ENCODE data around the gene FGFRL1.
"Not testable (repeated sequence)": the region's sequence is repeated elsewhere in the genome, so short reads cannot be mapped to it uniquely, and the experiment has no call there.

FGFRL1 gene

GRCh38 chr4:997375-998071 is 13.9 kb upstream of the FGFRL1 start:
- no peak overlapping the region for H3K4me3 ChIP-seq (ENCODE audit: low read depth, low read length)
- TF ChIP-seq CTCF (IDR thresholded peaks at IDR 0.05; ENCODE audit: borderline replicate concordance, insufficient read depth, low read depth, low read length): no peak

- no peak overlapping the region for H3K4me3 ChIP-seq (ENCODE audit: low read depth, low read length)
- no peak for TF ChIP-seq CTCF (IDR thresholded peaks at IDR 0.05; ENCODE audit: borderline replicate concordance, insufficient read depth, low read depth, low read length)
These were observed 13.2 kb upstream of the FGFRL1 start for GRCh38 chr4:998096-998691.

GRCh38 chr4:999240-999863 is 12.1 kb upstream of the FGFRL1 start:
- not testable (repeated sequence) for H3K4me3 ChIP-seq (ENCODE audit: low read depth, low read length)

- no peak overlapping the region for H3K4me3 ChIP-seq (ENCODE audit: low read depth, low read length)
- no peak for TF ChIP-seq CTCF (IDR thresholded peaks at IDR 0.05; ENCODE audit: borderline replicate concordance, insufficient read depth, low read depth, low read length)
These were observed 11.5 kb upstream of the FGFRL1 start for GRCh38 chr4:999882-1000425.

GRCh38 chr4:1000686-1001260 is 10.7 kb upstream of the FGFRL1 start:
- no peak overlapping the region for H3K4me3 ChIP-seq (ENCODE audit: low read depth, low read length)
- TF ChIP-seq CTCF (IDR thresholded peaks at IDR 0.05; ENCODE audit: borderline replicate concordance, insufficient read depth, low read depth, low read length): no peak

- no peak for TF ChIP-seq CTCF (IDR thresholded peaks at IDR 0.05; ENCODE audit: borderline replicate concordance, insufficient read depth, low read depth, low read length)
- no peak overlapping the region for H3K4me3 ChIP-seq (ENCODE audit: low read depth, low read length)
These were observed 9.8 kb upstream of the FGFRL1 start for GRCh38 chr4:1001561-1002130.

- no peak overlapping the region for H3K4me3 ChIP-seq (ENCODE audit: low read depth, low read length)
- no peak for TF ChIP-seq CTCF (IDR thresholded peaks at IDR 0.05; ENCODE audit: borderline replicate concordance, insufficient read depth, low read depth, low read length)
These were observed 9.2 kb upstream of the FGFRL1 start for GRCh38 chr4:1002131-1002630.

Data from GM12875 (cell line).